GM19035 (cell line): ENCODE results near the gene PRMT7.

ENCODE experiments used
- ATAC-seq: cut with Tn5 transposase; IDR thresholded peaks from one replicate; pipeline ENCODE4 v1.9.1; 2021; ENCODE audit not compliant: unreplicated experiment

PRMT7 gene

DNA sequence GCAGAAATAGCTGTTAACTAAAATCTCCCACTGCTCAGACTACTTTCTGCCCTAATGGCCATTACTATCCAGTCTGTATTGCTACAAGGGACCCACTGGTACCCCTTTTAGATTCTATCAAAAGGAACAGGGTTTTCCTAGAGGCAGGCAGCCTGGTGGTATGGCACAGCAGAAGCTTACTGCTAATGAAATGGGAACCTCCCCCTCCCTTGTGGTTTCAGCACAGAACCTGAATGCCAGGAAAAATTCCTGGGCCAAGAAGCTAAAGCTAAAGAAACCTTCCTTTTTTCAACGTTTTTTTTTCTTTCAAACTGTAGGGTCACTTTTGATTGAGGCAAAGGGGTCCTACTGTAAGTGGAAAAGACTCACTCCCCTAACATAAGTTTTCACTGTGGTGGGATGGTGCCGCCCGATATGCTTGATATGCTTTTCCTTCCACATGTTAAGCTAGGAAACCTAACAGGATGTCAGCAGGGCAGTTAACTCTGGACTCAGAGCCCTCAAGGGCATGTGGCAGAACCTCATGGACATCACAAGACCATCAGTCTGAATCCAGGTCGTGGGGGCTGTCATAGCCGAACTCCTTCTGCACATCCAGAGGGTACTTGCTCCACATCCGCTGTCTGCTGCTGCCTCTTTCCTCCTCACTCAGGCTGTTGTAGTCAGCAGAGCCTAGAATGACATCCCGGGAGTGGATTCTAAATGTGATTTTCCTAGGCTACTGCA lies 9.9 kb upstream of the PRMT7 start:
- ATAC-seq, result no peak

DNA sequence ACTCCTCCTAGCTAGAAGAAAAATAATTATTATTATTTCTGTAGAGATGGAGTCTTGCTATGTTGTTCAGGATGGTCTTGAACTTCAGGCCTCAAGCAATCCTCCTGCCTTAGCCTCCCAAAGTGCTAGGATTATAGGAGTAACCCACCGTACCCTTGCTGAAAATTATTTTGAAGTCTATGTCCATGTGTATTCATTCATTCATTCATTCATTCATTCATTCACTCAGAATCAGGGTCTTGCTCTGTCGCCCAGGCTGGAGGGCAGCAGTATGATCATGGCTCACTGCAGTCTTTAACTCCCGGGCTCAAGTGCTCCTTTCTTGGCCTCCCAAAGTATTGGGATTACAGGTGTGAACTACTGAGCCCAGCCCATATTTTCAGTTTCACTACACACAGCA lies 4.2 kb upstream of the PRMT7 start:
- ATAC-seq, result no peak

DNA sequence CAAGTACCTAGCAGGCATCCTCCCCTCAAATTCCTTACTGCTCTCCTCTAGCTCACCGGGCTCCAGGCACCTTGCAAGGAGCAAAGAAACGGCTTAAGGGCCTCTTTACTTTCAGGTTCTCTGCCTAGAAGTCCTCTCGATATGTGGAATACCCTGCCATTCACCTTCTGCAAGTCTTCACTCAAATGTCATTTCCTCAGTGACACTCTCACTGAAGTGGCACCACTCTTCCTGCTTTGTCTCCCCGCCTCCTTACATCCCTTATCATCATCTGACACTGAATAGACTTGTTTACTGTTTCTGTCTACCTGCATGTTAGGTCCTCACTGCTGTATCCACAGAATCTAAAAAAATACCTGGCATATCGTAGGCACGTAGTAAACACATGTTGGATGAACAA lies 1.0 kb upstream of the PRMT7 start:
- ATAC-seq, result no peak

DNA sequence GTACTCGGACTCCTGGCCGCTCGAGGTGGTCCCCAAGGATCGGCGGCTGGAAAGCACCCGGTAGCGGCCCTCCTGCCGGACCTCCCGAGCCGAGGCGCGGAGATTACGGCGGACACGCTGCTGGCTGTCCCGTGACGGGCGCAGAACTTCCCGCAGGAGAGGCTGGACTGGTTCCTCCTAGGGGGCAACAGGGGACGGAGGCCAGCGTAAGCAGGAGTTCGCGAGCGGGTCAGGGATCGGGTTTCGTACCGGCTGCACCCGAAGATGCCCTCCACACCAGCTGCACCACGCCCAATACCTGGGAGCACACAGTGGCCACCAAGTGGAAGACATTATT lies 414 bp upstream of the PRMT7 start:
- no peak for ATAC-seq

DNA sequence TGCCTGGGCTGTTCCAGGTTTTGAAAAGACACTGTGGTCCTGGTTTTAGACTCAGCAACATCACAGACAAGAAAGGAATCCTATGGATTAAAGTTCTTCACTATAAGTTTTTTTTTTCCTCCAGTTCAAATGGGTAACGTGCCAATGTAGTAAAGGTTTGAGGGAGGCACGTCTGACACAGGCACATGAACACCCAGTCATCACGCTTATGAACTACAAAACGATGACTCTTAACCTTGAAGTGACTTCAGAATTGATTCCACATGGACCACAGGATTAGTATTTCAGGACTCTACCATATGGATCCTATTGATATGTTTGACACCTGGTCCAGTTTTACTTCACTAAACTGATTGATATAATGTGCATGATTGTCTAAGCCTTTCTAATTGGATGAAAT lies 2.3 kb downstream of the PRMT7 start:
- ATAC-seq, result no peak

DNA sequence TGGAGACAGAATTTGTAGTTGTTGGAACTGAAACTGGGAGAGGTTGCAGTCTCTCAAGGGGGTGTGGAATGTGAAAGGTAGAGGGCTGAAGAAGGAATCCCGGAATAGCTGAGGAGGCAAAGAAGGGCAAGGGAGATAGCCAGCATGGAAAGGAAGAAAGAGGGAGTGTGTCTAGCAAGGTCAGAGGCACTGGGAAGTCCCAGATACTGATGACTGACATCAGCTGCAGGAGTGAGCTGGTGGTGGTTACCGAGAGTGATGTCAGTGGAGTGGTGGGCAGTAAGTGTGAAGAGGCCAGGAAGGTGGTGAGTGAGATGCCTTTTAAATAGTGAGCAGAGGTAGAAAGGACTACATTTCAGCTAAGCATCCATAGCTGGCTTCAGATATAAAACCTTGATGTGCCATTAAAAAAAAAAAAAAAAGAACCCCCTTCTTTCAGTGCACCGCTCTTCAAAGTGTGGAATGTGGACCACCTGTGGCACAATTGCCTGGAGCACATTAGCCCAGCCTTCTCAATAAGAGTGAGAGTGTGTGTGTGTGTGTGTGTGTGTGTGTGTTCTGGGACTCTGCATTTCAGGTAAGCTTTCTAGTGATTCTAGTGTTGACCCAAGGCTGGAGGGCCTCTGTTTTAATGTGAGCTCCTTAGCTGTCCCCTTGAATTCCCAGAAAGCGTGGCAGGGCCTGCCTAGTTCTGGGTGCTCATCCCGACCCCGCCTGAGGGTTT lies 8.5 kb downstream of the PRMT7 start:
- no peak for ATAC-seq

DNA sequence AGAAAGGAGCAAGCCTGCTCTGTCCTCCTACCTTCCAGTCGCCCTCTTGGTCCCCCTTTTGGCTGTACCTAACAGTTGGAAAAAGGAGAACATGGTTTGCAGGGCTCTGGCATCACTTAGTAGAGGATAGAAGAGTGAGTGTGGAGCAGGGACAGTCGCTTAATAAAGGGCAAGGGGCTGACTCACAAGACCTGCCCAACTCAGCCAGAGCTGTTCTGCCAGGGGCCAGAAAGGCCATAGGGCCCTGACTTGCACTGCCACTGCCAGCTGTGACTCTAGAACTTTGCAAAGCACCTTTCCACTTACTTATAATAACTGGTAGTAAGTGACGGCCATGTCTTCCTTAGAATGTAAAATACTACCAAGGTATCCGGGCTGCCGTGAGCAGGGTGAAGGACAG lies 13.5 kb downstream of the PRMT7 start:
- no peak for ATAC-seq

DNA sequence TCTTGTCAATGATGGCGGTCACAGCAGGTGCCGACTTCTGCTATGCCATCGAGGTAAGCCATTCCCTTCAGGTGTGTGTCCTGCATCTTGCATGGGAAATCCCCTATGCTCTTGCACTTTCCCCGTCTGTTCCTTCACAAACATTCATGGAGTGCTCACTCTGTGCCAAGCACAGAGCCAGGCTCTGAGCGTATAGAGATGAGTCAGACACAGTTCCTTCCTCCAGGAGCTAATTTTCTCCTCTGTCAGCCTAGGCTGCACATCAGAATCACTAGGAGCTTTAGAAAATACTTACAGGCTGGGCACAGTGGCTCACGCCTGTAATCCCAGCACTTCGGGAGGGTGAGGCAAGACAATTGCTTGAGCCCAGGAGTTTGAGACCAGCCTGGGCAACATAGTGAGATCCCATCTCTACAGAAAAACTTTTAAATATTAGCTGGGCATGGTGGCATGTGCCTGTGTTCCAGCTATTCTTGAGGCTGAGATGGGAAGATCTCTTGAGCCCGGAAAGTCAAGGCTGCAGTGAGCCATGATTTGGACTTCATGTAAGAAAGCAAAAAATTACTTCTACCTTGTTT lies 14.1 kb downstream of the PRMT7 start:
- ATAC-seq, result no peak

DNA sequence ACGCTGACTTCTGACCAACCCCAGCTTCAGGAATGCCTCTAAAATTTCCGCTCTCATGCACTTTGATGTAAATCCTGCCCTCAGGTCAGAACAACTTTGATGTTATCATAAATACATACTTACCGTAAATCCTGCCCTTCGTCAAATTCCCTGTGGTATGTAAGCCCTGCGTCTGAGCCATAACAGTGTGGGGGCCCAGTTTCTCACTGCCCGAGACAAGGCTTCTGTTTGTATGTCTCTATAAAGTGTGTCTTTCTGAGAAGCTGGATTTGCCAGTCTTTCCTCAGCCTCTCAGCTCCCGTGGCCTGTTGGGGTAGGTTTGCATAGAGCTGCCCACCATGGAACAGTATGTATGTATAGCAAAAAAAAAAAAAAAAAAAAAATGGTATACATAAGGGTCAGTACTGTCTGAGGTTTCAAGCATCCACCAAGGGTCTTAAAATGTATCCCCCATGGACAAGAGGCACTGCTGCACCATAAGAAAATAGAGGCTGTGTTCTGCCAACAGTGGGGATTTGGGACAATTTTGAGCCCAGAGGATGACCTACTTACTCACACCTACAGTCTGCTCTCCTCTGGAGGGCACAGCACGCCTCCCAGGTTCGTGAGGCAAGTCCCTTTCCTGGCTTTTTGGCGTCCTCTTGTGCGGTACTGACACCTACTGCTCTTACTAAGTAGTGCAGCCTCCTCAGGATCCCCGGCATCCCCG lies 17.5 kb downstream of the PRMT7 start:
- no peak for ATAC-seq

DNA sequence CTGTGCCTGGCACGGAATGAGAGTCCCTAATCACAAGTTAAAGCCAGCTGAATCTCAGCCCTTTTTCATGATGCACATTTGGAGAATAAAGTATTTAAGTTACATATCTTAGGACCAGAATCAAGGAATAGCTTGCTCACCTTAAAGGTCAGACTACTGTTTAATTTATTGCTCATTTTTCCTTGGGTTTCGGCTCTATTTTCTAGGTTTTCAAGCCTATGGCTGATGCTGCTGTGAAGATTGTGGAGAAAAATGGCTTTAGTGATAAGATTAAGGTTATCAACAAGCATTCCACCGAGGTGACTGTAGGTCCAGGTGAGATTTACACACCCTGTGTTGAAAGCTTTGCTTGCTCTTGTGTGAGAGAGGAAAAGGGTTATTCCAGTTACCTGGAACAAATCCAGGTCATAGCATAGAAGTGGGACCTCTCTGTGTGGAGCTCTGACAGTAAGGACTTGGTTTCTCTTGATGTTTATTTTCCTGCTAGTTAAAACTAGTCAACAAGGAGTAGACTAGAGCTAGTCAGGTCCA lies 18.1 kb downstream of the PRMT7 start:
- no peak for ATAC-seq

DNA sequence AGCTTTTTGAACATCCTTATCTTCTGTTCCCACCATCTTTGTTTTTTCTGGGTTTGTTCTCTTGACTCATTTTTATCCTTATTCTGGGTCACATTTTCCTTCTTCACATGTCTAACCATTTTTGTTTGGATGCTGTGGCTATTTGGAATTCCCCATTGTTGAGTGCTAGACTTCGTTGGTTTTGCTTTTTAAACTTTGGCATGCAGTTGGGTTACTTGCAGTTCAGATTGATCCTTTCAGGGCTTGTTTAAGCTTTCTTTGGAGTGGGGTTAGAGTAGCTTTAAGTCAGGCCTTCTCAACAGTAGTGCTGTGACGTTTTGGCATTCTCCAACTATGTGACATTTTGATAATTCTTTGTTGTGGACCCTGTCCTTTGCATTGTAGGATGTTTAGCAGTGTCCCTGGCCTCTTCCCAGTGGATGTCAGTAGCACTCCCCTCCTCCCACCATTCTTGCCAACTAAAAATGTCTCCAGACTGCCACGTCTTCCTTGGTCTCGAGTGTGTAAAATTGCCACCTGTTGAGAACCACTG lies 21.1 kb downstream of the PRMT7 start:
- no peak for ATAC-seq

DNA sequence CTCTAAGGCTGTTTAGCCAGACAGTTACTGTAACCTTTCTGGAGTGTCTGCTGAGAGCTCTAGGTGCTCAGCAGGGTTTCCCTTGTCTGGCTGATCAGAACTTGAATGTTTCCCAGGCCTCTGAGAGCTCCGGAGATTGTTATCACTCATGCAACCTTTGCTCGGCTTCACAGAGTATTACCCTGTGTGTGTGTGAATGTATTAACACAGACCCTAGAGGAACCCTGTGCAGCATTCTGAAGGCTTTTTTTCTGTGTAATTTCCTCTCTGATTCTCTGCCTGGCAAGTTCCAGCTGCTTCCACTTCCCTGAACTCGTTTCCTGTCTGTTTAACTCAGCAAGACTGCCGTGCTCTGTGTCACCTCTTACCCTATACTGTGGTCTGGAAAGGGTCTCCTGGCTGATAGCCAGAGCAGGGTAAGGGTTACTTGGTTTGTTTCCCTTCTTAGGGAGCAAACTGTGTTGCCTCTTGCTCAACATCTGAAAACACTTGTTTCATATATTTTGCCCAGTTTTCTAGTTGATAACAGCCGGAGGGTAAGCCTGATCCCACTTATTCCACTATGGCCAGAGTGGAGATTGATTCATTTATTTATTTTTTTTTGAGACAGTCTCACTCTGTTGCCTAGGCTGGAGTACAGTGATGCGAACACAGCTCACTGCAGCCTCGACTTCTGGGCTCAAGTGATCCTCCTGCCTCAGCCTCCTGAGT lies 21.7 kb downstream of the PRMT7 start:
- ATAC-seq, result no peak

DNA sequence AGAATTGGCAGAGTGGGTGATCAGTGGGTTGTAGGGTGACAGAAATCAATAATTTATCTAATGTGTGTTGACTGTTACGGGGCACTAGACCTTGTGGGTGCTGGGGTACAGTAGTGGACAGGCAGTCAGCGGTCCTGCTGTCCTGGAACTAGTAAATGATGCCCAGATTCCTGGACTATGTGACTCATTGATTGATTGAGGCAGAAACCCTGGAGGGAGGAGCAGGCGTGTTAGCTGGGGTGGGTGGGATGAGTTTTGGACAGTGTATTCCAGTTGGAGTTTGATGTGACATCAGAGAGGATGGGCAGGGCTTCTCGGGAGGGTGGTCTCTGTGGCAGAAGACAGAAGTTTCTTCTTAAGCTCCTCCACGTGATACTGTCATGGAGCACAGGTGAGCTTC lies 24.4 kb downstream of the PRMT7 start:
- ATAC-seq, result no peak

DNA sequence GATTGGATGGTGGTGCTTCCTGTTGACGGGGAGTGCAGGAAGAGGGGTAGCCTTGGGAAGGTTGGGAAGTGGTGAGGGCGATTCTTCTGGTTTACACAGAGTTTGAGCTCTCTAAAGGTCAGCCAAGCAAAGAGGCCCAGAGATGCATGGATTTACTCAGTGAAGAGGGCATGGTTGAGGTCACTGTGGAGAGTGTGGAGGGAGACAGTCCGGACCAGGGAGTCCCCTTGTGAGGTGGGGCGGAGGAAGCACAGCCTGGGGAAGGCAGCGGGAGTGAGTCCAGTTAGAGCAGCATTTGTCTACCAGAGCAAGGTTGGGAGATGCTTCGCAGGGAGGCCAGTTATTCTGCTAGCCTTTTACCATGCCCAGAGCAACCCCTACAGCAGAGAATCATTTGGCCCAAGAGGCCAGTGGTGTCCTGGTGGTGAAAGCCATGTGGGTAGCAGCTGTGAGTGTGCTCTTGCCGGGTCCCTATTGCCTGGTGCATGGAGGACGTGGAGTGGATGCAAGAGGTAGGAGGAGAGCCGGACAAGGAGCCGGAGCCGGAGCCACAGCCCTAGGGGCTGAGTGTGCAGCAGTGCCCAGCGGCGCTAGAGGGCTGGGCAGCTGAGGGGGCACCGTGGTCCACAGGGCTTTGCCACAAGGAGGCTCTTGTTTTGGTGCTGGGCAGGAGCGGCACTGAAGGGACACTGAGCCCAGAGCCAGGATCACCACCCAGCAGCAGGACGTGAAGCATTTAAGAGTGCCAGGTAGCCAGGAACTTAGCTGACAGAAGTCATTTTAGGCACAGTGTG lies 27.7 kb downstream of the PRMT7 start:
- no peak for ATAC-seq

DNA sequence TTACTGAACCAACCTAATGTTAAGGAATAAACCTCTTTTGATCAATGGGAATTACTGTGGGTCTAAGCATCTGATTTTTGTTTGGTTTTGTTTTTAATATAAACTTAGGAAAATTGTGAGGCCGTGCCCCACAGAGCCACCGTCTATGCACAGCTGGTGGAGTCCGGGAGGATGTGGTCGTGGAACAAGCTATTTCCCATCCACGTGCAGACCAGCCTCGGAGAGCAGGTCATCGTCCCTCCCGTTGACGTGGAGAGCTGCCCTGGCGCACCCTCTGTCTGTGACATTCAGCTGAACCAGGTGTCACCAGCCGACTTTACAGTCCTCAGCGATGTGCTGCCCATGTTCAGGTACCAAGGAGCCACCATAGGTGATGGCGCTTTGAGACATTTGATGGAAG lies 28.4 kb downstream of the PRMT7 start:
- no peak for ATAC-seq

DNA sequence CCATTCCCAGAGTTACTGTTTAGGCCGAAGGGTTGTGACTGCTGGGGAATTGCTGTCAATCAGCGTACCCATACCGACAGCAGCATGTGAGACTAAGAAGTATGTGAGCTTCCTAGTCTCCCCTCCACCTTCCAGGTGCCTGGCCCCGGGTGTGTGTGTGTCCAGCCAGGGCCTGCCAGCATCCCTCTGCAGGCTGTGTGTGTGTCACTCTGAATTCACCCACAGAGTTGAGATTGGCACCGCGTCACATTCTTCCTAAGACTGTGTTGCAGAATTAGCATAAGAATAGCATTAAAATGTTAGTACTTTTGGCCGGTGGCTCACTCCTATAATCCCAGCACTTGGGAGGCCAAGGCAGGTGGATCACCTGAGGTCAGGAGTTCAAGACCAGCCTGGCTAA lies 31.8 kb downstream of the PRMT7 start:
- ATAC-seq, result no peak

DNA sequence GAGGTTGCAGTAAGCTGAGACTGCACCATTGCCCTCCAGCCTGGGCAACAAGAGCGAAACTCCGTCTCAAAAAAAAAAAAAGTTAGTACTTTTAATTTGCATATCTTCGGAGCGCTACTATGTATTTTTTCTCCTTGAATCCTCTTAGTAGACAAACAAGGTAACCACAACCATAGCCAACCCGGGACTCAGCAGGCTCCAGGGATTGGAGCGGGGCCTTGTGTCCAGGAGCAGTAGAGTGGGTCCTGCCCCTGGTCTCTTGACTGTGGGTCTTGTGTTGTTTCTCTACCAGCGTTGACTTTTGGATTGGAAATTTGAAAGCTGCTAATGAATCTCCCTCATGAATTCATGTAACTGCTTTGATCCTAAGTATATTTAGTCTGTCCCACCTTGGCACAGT lies 32.3 kb downstream of the PRMT7 start:
- ATAC-seq, result no peak

DNA sequence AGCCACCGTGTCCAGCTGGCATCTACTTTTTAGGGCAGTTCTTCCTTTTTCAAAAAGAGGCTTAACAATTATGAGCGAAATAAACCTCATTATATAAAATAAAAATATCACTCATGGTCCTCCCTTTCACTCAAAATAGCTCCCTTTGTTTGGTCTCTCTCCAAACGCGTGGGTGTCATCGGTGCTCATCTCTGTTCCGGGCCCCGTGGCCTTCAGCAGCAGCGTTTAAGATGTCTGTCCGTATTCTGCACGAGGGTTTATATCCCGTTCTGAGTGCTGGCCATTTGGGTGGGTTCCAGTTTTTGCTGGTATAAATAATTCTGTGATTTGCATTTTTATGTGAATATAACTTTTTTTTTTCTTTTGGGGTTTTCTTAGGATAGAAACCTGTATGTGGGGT lies 33.4 kb downstream of the PRMT7 start:
- ATAC-seq, result no peak

DNA sequence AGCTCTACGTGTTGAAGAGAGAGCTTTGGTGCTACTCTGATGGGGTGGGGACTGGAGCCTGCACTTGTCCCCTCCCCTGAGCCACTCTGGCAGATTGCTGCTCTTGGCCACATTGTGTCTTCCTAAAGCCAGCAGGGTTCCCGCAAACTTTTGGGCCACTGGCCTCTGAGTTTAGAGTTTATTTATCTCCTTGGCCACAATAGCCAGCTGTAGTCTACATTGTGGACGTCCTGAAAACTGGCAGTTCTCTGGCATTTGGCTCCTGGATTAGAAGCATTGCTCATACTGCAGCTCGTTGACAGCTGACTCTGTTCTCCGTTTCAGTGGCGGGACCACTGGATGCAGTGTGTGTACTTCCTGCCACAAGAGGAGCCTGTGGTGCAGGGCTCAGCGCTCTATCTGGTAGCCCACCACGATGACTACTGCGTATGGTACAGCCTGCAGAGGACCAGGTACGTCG lies 34.6 kb downstream of the PRMT7 start:
- no peak for ATAC-seq
